ENCODE results near the gene GLYATL2. TPM values are rescaled to one million over a fixed set of nuclear protein-coding genes. Genes with fewer than 3 reads are reported as not detected.

The GLYATL2 gene
- total RNA-seq, 4 donors from 2014 or later: 3.3 TPM; not detected in 3

DNA sequence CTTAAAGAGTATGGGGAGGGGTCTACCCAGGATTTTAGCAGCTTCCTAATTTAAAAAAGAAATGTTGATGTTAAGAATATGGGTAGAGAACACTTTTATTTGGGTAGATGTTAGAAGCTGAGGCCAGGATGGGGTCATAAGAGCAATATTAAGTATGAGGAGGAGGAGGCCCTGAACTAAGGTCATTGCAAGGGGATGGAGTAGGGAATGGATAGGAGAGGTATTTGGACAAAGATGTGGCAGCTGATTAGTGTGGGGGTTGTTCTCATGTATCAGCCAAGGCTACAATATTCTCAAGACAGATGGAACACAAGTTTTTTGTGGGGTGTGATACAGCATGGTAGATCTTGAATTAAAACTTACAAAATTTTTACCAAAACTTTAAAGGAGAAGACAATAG is 35.7 kb upstream of the GLYATL2 start:
- TF ChIP-seq EP300 (IDR thresholded peaks at IDR 0.05): no peak
- TF ChIP-seq, protein P1, sequence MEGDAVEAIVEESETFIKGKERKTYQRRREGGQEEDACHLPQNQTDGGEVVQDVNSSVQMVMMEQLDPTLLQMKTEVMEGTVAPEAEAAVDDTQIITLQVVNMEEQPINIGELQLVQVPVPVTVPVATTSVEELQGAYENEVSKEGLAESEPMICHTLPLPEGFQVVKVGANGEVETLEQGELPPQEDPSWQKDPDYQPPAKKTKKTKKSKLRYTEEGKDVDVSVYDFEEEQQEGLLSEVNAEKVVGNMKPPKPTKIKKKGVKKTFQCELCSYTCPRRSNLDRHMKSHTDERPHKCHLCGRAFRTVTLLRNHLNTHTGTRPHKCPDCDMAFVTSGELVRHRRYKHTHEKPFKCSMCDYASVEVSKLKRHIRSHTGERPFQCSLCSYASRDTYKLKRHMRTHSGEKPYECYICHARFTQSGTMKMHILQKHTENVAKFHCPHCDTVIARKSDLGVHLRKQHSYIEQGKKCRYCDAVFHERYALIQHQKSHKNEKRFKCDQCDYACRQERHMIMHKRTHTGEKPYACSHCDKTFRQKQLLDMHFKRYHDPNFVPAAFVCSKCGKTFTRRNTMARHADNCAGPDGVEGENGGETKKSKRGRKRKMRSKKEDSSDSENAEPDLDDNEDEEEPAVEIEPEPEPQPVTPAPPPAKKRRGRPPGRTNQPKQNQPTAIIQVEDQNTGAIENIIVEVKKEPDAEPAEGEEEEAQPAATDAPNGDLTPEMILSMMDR (IDR thresholded peaks at IDR 0.05): no peak
- TF ChIP-seq POLR2A (IDR thresholded peaks at IDR 0.05): no peak
- no peak overlapping the region for H3K4me3 ChIP-seq
- H3K36me3 ChIP-seq: no peaks in the 10 kb centered on the region
- H3K27ac ChIP-seq: no peak overlapping the region
- DNase-seq (ENCODE audit: low spot score in 2 of 2): no peak
- H3K4me1 ChIP-seq: no peaks in the 10 kb centered on the region
- peaks cover 0 to 23% (median 0%) of the 10 kb centered on the region in 4 donors for H3K9me3 ChIP-seq
- H3K27me3 ChIP-seq: no peaks in the 10 kb centered on the region

DNA sequence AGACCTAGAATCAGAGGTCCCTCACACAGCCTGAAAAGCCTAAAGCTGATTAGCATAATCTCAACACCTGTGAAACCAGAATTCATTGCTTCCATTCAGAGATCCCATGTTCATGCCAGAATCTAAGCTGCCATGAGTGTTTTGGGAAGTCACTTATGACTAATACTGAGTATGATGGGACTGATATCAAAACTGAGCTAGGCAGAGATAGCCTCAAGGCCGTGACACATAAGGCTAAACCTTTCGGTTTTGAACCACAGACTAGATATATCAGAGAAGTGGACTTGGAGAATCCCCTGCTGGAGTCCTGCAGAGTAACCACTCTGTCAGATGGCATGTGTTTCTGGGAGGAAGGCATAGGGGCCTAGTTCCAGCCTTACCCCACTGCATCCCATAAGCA is 23.1 kb upstream of the GLYATL2 start:
- TF ChIP-seq, protein P1 (IDR thresholded peaks at IDR 0.05): no peak
- TF ChIP-seq POLR2A (IDR thresholded peaks at IDR 0.05): no peak
- no peak for TF ChIP-seq EP300 (IDR thresholded peaks at IDR 0.05)
- H3K27ac ChIP-seq: no peak overlapping the region
- H3K27me3 ChIP-seq: no peaks in the 10 kb centered on the region
- no peaks in the 10 kb centered on the region for H3K36me3 ChIP-seq
- WGBS, 2 donors: 90 to 100% methylated on average over 2 of the region's 2 CpGs
- no peaks in the 10 kb centered on the region for H3K4me1 ChIP-seq
- no peak overlapping the region for H3K4me3 ChIP-seq
- H3K9me3 ChIP-seq: peaks cover 0 to 12% (median 0%) of the 10 kb centered on the region in 4 donors
- DNase-seq (ENCODE audit: low spot score in 2 of 2): no peak

DNA sequence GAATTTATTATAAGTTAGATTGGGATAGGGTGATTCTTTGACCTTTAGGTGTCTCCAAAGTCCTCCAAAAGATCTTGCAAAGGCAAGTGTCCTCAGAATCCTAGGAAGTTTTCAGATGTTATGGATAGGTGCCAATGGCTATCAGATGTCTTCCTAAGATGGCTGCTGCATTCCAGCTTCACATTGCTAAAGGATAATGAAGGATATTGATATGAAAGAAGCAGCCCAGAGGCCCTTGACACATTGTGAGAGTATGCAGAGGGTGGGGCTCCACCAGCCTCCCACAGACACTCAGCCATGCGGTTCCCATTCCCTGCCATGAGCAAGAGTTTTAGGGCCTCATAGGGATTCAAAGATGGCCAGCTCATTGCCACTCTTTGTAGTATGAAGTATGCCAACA is 22.3 kb upstream of the GLYATL2 start:
- TF ChIP-seq, protein P1 (IDR thresholded peaks at IDR 0.05): no peak
- TF ChIP-seq POLR2A (IDR thresholded peaks at IDR 0.05) (no peak), EP300 (IDR thresholded peaks at IDR 0.05) (no peak)

DNA sequence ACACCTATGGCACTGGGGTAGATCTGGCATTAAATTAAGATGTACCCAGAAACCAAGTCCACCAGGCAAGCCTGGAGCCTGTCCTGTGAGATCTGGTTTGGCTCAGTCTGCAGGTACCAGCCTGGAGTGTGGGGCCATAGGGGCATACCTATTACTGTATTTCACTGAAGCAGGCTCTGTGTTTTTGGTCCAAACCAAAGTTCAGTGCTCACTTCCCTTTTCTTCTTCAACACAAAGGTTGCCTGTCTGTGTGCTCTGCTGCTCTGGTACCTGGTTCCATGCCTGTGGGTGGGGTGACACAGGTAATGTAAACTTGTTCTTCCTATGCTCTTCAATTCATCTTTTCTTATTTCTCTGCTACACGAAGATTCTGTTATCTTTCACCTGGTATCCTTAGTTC is 19.8 kb upstream of the GLYATL2 start:
- 0% methylated on average over 1 of the region's 1 CpG for WGBS, 2 donors
- Histone ChIP-seq H3K36me3 (no peaks in the 10 kb centered on the region), H3K4me1 (no peaks in the 10 kb centered on the region), H3K4me3 (no peak overlapping the region), H3K27ac (no peak overlapping the region), H3K27me3 (no peaks in the 10 kb centered on the region), H3K9me3 (peaks cover 0 to 15% (median 0%) of the 10 kb centered on the region in 4 donors)
- TF ChIP-seq EP300 (IDR thresholded peaks at IDR 0.05) (no peak), POLR2A (IDR thresholded peaks at IDR 0.05) (no peak)
- TF ChIP-seq, protein P1 (IDR thresholded peaks at IDR 0.05): no peak
- DNase-seq (ENCODE audit: low spot score in 2 of 2): no peak

More for the DNA sequence above, 22.3 kb upstream of the GLYATL2 start:
- Histone ChIP-seq H3K4me1 (no peaks in the 10 kb centered on the region), H3K27me3 (no peaks in the 10 kb centered on the region), H3K36me3 (no peaks in the 10 kb centered on the region), H3K9me3 (peaks cover 0 to 15% (median 0%) of the 10 kb centered on the region in 4 donors), H3K27ac (no peak overlapping the region), H3K4me3 (no peak overlapping the region)
- DNase-seq (ENCODE audit: low spot score in 2 of 2): no peak
- WGBS, 2 donors: 89 to 94% methylated on average over 1 of the region's 1 CpG

DNA sequence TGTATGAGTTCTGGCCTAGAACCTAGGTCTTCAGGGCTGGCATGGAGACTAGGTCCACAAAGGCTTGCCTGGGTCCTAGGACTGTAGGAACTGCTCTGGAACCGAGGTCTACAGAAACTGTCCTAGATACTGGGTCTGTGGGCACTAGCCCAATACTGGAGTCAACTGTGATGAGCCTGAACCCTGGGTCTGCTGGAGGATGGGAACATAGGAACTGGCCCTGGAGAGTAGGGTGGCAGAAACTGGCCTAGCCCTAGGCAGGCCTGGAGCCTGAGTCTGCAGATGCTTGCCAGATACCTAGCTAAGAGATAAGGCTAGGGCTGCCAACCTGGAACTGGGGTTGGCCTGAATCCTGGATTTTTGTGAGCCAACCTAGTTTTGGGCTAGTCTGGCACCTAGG is 19.2 kb upstream of the GLYATL2 start:
- no peaks in the 10 kb centered on the region for H3K27me3 ChIP-seq
- H3K4me3 ChIP-seq: no peak overlapping the region
- TF ChIP-seq, protein P1 (IDR thresholded peaks at IDR 0.05): no peak
- no peak for TF ChIP-seq POLR2A (IDR thresholded peaks at IDR 0.05)
- no peak for TF ChIP-seq EP300 (IDR thresholded peaks at IDR 0.05)
- no peak overlapping the region for H3K27ac ChIP-seq
- no peaks in the 10 kb centered on the region for H3K4me1 ChIP-seq
- no peaks in the 10 kb centered on the region for H3K36me3 ChIP-seq
- WGBS, 2 donors: 75 to 92% methylated on average over 1 of the region's 1 CpG
- no peak for DNase-seq (ENCODE audit: low spot score in 2 of 2)
- H3K9me3 ChIP-seq: peaks cover 0 to 15% (median 0%) of the 10 kb centered on the region in 4 donors

All from tibial nerve (tissue), 4 donors.